H9 (cell line): ENCODE data around the gene CYTH4. TPM values are rescaled to one million over a fixed set of nuclear protein-coding genes. Genes with fewer than 3 reads are reported as not detected.

Source experiments
- DNase-seq: peaks from one replicate; pipeline ENCODE4 v3.0.0-alpha.2; 2017
- H2AFZ ChIP-seq: one replicate; pipeline ENCODE4 v1.6.1; 2013; ENCODE audit warnings: mild to moderate bottlenecking, low read length, control low read depth, moderate library complexity
- H2AK5ac ChIP-seq: 2 replicates; pipeline ENCODE4 v1.6.1; 2013; ENCODE audit warnings: low read length, control low read depth, mixed read lengths; ENCODE audit not compliant: insufficient read length
- H2BK120ac ChIP-seq: one replicate; pipeline ENCODE4 v1.6.1; 2013; ENCODE audit warnings: low read depth, mild to moderate bottlenecking, low read length, control low read depth, inconsistent platforms; ENCODE audit not compliant: poor library complexity, severe bottlenecking
- H2BK12ac ChIP-seq: 2 replicates; pipeline ENCODE4 v1.6.1; 2013; ENCODE audit warnings: low read length, control low read depth, mixed read lengths, low read depth; ENCODE audit not compliant: insufficient read length
- H2BK15ac ChIP-seq: 2 replicates; pipeline ENCODE4 v1.6.1; 2013; ENCODE audit warnings: low read depth, low read length, control low read depth
- H2BK20ac ChIP-seq: one replicate; pipeline ENCODE4 v1.6.1; 2013; ENCODE audit warnings: low read depth, mild to moderate bottlenecking, low read length, control low read depth, inconsistent platforms; ENCODE audit not compliant: poor library complexity, severe bottlenecking
- H2BK5ac ChIP-seq: 2 replicates; pipeline ENCODE4 v1.6.1; 2013; ENCODE audit warnings: low read length, control low read depth, mixed read lengths; ENCODE audit not compliant: insufficient read length
- H3K14ac ChIP-seq: 2 replicates; pipeline ENCODE4 v1.6.1; 2013; ENCODE audit warnings: low read length, control low read depth; ENCODE audit not compliant: insufficient read depth
- H3K18ac ChIP-seq: 2 replicates; pipeline ENCODE4 v1.6.1; 2013; ENCODE audit warnings: low read depth, mild to moderate bottlenecking, mixed read lengths, low read length, control low read depth; ENCODE audit not compliant: insufficient read length
- H3K23ac ChIP-seq: 2 replicates; pipeline ENCODE4 v1.6.1; 2013; ENCODE audit warnings: low read length, control low read depth, mixed read lengths, low read depth; ENCODE audit not compliant: insufficient read length
- H3K23me2 ChIP-seq: 2 replicates; pipeline ENCODE4 v1.6.1; 2013; ENCODE audit warnings: low read depth, mild to moderate bottlenecking, mixed read lengths, low read length, control low read depth; ENCODE audit not compliant: insufficient read length, poor library complexity, severe bottlenecking
- H3K27ac ChIP-seq: 2 replicates; pipeline ENCODE4 v1.5.1; 2013; ENCODE audit warnings: low read length, control low read depth, mixed read lengths, low read depth; ENCODE audit not compliant: insufficient read length
- H3K27me3 ChIP-seq: 2 replicates; pipeline ENCODE4 v1.6.1; 2013; ENCODE audit warnings: low read length, control low read depth, inconsistent platforms; ENCODE audit not compliant: insufficient read depth
- H3K4ac ChIP-seq: 2 replicates; pipeline ENCODE4 v1.6.1; 2013; ENCODE audit warnings: low read depth, mild to moderate bottlenecking, control low read depth, inconsistent platforms, low read length, moderate library complexity
- H3K4me1 ChIP-seq: 2 replicates; pipeline ENCODE4 v1.6.1; 2013; ENCODE audit warnings: low read length, control low read depth, inconsistent platforms; ENCODE audit not compliant: insufficient read depth
- H3K4me2 ChIP-seq: 2 replicates; pipeline ENCODE4 v1.6.1; 2013; ENCODE audit warnings: low read length, control low read depth, mixed read lengths; ENCODE audit not compliant: insufficient read length, insufficient read depth
- H3K56ac ChIP-seq: 2 replicates; pipeline ENCODE4 v1.6.1; 2013; ENCODE audit warnings: low read depth, mild to moderate bottlenecking, mixed read lengths, low read length, control low read depth; ENCODE audit not compliant: insufficient read length
- H3K79me1 ChIP-seq: 2 replicates; pipeline ENCODE4 v1.6.1; 2013; ENCODE audit warnings: low read depth, mild to moderate bottlenecking, moderate library complexity, low read length, control low read depth, inconsistent platforms; ENCODE audit not compliant: insufficient read depth, poor library complexity, severe bottlenecking
- H3K79me2 ChIP-seq: 2 replicates; pipeline ENCODE4 v1.6.1; 2013; ENCODE audit warnings: low read length, control low read depth, inconsistent platforms; ENCODE audit not compliant: insufficient read depth
- H3K9ac ChIP-seq: 2 replicates; pipeline ENCODE4 v1.6.1; 2013; ENCODE audit warnings: low read length, control low read depth, mixed read lengths; ENCODE audit not compliant: insufficient read length; ENCODE audit errors: extremely low read depth
- H3K9me3 ChIP-seq: one replicate; pipeline ENCODE4 v1.6.1; 2013; ENCODE audit warnings: low read depth, low read length, inconsistent platforms; ENCODE audit not compliant: control insufficient read depth
- H3T11ph ChIP-seq: one replicate; pipeline ENCODE4 v1.6.1; 2013; ENCODE audit warnings: mild to moderate bottlenecking, low read length, control low read depth, inconsistent platforms
- H4K20me1 ChIP-seq: one replicate; pipeline ENCODE4 v1.6.1; 2013; ENCODE audit not compliant: control insufficient read depth, insufficient read length, insufficient read depth
- H4K5ac ChIP-seq: 2 replicates; pipeline ENCODE4 v1.6.1; 2013; ENCODE audit warnings: low read depth, mild to moderate bottlenecking, mixed read lengths, low read length, control low read depth; ENCODE audit not compliant: insufficient read length
- H4K8ac ChIP-seq: replicated peaks from 2 replicates; pipeline ENCODE4 v1.6.1; 2013; ENCODE audit warnings: low read length, control low read depth, mixed read lengths, low read depth; ENCODE audit not compliant: insufficient read length
- H4K91ac ChIP-seq: 2 replicates; pipeline ENCODE4 v1.6.1; 2013; ENCODE audit warnings: low read depth, mild to moderate bottlenecking, moderate library complexity, mixed read lengths, low read length, control low read depth; ENCODE audit not compliant: insufficient read length
- H3K27ac Mint-ChIP-seq, 3 experiments: 2 replicates in 2 of 3; 3 replicates in 1 of 3; pipeline ENCODE4 v1.8.0; 2020 to 2021; ENCODE audit warnings: mixed read lengths in 3 of 3, mild to moderate bottlenecking in 1 of 3, moderate library complexity in 1 of 3
- H3K27me3 Mint-ChIP-seq: 2 replicates; pipeline ENCODE4 v1.8.0; 2021; ENCODE audit warnings: low read depth, mild to moderate bottlenecking, moderate library complexity, mixed read lengths
- H3K36me3 Mint-ChIP-seq, 3 experiments: 2 replicates in 2 of 3; 3 replicates in 1 of 3; pipeline ENCODE4 v1.8.0; 2020 to 2021; ENCODE audit warnings: low read depth in 3 of 3, mixed read lengths in 3 of 3; ENCODE audit not compliant: insufficient read depth in 1 of 3
- H3K4me1 Mint-ChIP-seq, 2 experiments: 2 replicates each; pipeline ENCODE4 v1.8.0; 2020; ENCODE audit warnings: mixed read lengths in 2 of 2
- H3K4me3 Mint-ChIP-seq, 2 experiments: 2 replicates in 1 of 2; 3 replicates in 1 of 2; pipeline ENCODE4 v1.8.0; 2020 to 2021; ENCODE audit warnings: mild to moderate bottlenecking in 2 of 2, mixed read lengths in 2 of 2, moderate library complexity in 1 of 2
- H3K9me3 Mint-ChIP-seq, 2 experiments: 2 replicates in 1 of 2; 3 replicates in 1 of 2; pipeline ENCODE4 v1.8.0; 2020; ENCODE audit warnings: mild to moderate bottlenecking in 2 of 2, mixed read lengths in 2 of 2, moderate library complexity in 1 of 2
- WGBS: extraction: QIAGEN DNeasy Blood & Tissue Kit; methylation state at CpG from one replicate; pipeline ENCODE4 v1.1.7; 2013; ENCODE audit warnings: missing lambda C conversion rate, low lambda C conversion rate, mixed read lengths; ENCODE audit not compliant: insufficient read length; ENCODE audit errors: extremely low coverage; 5-methylcytosine and 5-hydroxymethylcytosine counted together
- total RNA-seq: library from RNA; stranded (reverse); gene quantifications from 2 replicates; pipeline ENCODE4 v1.2.1, GENCODE V29; 2021
- TF ChIP-seq, protein P1 (sequence below): fragments of 200-600 bp; sonication (generic); conservative IDR thresholded peaks from 3 replicates; pipeline ENCODE4 v1.8.0; 2021; ENCODE audit warnings: antibody characterized with exemption, mild to moderate bottlenecking

Gene CYTH4
- total RNA-seq, 1 experiment from 2014 or later = not detected

DNA sequence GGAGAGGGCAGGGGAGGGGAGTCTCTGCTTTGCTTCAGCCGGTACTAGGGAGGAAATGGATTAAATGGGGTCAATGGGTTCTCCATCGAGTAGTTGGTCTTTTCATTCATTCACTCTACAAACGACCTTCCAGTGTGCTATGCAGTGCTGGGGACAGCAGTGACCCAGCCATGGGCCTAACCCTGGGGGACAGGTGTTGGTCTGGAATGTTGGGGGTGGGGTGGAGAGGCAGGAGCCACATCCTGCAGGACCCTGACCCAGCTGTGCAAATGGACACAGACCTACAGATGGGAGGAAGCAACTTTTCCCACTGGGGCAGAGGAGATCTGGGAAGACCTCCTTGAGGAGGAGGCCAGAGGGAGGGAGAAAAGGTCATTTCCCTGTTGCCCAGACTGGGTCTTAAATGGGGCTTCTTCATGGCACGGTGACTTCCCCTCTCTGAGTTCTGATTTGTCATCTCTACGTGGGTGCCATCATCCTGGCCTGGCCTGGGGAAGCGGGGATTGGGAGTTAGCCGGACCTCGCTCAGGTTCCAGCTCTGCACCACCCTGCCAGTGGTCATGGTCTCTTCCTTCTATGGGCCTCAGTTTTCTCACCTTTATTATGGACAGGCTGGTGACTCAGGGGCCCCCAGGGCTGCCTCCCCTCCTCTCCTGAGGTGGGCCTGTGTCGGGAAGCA lies 2.0 kb downstream of the CYTH4 start:
- Histone ChIP-seq H3K27me3 (no peaks in the 10 kb centered on the region), H3K4me1 (no peaks in the 10 kb centered on the region; the same call in 1 of the 2 replicates), H2BK120ac (no peak overlapping the region), H3T11ph (no peak overlapping the region), H3K9me3 (no peaks in the 10 kb centered on the region), H2BK5ac (no peak overlapping the region), H4K5ac (no peak overlapping the region), H3K56ac (no peak overlapping the region), H2BK20ac (no peak overlapping the region), H4K8ac (no peak overlapping the region), H2BK12ac (no peak overlapping the region), H3K27ac (no peak overlapping the region), H3K9ac (no peak overlapping the region), H2AFZ (no peak overlapping the region), H4K91ac (no peak overlapping the region), H3K79me1 (no peaks in the 10 kb centered on the region), H4K20me1 (no peaks in the 10 kb centered on the region), H3K23me2 (no peaks in the 10 kb centered on the region), H3K18ac (no peak overlapping the region), H3K4me2 (no peak overlapping the region), H3K14ac (peak overlapping the region; percentile 24), H3K23ac (no peak overlapping the region), H2AK5ac (no peak overlapping the region), H3K79me2 (no peaks in the 10 kb centered on the region), H3K4ac (no peak overlapping the region), H2BK15ac (no peak overlapping the region)
- no peak overlapping the region for H3K27ac Mint-ChIP-seq
- no peaks in the 10 kb centered on the region; a peak in 1 of 7 replicates for H3K36me3 Mint-ChIP-seq
- no peak for DNase-seq
- H3K27me3 Mint-ChIP-seq = peaks cover 37% of the 10 kb centered on the region
- TF ChIP-seq, protein P1, sequence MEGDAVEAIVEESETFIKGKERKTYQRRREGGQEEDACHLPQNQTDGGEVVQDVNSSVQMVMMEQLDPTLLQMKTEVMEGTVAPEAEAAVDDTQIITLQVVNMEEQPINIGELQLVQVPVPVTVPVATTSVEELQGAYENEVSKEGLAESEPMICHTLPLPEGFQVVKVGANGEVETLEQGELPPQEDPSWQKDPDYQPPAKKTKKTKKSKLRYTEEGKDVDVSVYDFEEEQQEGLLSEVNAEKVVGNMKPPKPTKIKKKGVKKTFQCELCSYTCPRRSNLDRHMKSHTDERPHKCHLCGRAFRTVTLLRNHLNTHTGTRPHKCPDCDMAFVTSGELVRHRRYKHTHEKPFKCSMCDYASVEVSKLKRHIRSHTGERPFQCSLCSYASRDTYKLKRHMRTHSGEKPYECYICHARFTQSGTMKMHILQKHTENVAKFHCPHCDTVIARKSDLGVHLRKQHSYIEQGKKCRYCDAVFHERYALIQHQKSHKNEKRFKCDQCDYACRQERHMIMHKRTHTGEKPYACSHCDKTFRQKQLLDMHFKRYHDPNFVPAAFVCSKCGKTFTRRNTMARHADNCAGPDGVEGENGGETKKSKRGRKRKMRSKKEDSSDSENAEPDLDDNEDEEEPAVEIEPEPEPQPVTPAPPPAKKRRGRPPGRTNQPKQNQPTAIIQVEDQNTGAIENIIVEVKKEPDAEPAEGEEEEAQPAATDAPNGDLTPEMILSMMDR = no peak
- H3K9me3 Mint-ChIP-seq = no peaks in the 10 kb centered on the region; a peak in 1 of 5 replicates
- peaks cover 16 to 31% of the 10 kb centered on the region in 2 experiments for H3K4me1 Mint-ChIP-seq
- WGBS = no CpG with 5 or more reads among the region's 9 CpGs
- peak overlapping the region in 1 of 2 experiments; percentile 35; a peak in 1 of 5 replicates for H3K4me3 Mint-ChIP-seq
